GM19372 (cell line): ENCODE measurements around the gene SSPN.

Experiments used
- ATAC-seq: cut with Tn5 transposase; IDR thresholded peaks from one replicate; pipeline ENCODE4 v1.9.1; 2021; ENCODE audit warnings: mild to moderate bottlenecking, low read depth, moderate library complexity; ENCODE audit not compliant: unreplicated experiment

SSPN gene

GRCh38 chr12:26195250-26195640, at the start of gene SSPN:
Gene SSPN (plus strand): TSS chr12:26195573. CDS start chr12:26195673, 100 bp downstream.
- ATAC-seq, result no peak

- no peak for ATAC-seq
Measured at GRCh38 chr12:26148291-26148690, 47.1 kb upstream of the SSPN start.

GRCh38 chr12:26149968-26150500, 45.3 kb upstream of the SSPN start:
- ATAC-seq, result no peak

- no peak for ATAC-seq
Measured at GRCh38 chr12:26150736-26151450, 44.5 kb upstream of the SSPN start.

GRCh38 chr12:26152507-26153102, 42.8 kb upstream of the SSPN start:
- no peak for ATAC-seq

GRCh38 chr12:26153421-26154154, 41.8 kb upstream of the SSPN start:
- ATAC-seq, result no peak

GRCh38 chr12:26156201-26156871, 39.0 kb upstream of the SSPN start:
- ATAC-seq, result peak; percentile 84

- ATAC-seq, result peak; percentile 23
Measured at GRCh38 chr12:26157001-26157400, 38.4 kb upstream of the SSPN start.

- ATAC-seq, result no peak
Measured at GRCh38 chr12:26158078-26158764, 37.2 kb upstream of the SSPN start.

- ATAC-seq, result no peak
Measured at GRCh38 chr12:26162174-26162573, 33.2 kb upstream of the SSPN start.

- no peak for ATAC-seq
Measured at GRCh38 chr12:26162905-26163304, 32.5 kb upstream of the SSPN start.

- no peak for ATAC-seq
Measured at GRCh38 chr12:26164118-26164517, 31.3 kb upstream of the SSPN start.

GRCh38 chr12:26172013-26172412, 23.4 kb upstream of the SSPN start:
- ATAC-seq, result no peak

- ATAC-seq, result no peak
Measured at GRCh38 chr12:26172539-26172938, 22.8 kb upstream of the SSPN start.

GRCh38 chr12:26172946-26173552, 22.3 kb upstream of the SSPN start:
- no peak for ATAC-seq

GRCh38 chr12:26176725-26177124, 18.6 kb upstream of the SSPN start:
- ATAC-seq, result no peak

GRCh38 chr12:26177283-26177682, 18.1 kb upstream of the SSPN start:
- ATAC-seq, result no peak

GRCh38 chr12:26179826-26180225, 15.5 kb upstream of the SSPN start:
- ATAC-seq, result no peak

GRCh38 chr12:26182377-26182776, 13.0 kb upstream of the SSPN start:
- ATAC-seq, result no peak
